ENCODE data around the gene NKD2.

The NKD2 gene

DNA sequence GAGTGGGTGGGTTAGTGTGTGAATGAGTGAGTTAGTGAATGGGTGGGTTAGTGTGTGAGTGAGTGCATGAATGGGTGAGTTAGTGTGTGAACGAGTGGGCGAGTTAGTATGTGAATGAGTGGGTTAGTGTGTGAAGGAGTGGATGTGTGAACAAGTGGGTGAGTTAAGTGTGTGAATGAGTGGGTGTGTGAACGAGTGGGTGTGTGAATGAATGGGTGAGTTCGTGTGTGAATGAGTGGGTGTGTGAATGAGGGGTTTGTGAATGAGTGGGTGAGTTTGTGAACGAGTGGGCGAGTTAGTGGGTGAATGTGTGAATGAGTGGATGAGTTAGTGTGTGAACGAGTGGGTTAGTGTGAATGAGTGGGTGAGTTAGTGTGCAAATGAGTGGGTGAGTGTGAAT, 34.0 kb downstream of the NKD2 start:
- no peaks in the 10 kb centered on the region for H3K36me3 Mint-ChIP-seq
- H3K4me1 Mint-ChIP-seq (ENCODE audit: low read depth) = peaks cover 37% of the 10 kb centered on the region
- H3K27ac Mint-ChIP-seq = peak overlapping the region; percentile 76

DNA sequence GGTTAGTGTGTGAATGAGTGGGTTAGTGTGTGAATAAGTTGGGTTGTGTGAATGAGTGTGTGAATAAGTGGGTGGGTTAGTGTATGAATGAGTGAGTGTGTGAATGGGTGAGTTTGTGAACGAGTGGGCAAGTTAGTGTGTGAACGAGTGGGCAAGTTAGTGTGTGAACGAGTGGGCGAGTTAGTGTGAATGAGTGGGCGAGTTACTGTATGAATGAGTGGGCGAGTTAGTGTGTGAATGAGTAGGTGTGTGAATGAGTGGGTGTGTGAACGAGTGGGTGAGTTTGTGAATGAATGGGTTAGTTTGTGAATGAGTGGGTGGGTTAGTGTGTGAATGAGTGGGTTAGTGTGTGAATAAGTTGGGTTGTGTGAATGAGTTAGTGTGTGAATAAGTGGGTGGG, 34.7 kb downstream of the NKD2 start:
- Mint-ChIP-seq H3K27me3 (no peaks in the 10 kb centered on the region), H3K36me3 (peaks cover 2% of the 10 kb centered on the region), H3K27ac (no peak overlapping the region), H3K4me3 (no peak overlapping the region), H3K9me3 (ENCODE audit: low read depth) (peaks cover 36% of the 10 kb centered on the region), H3K4me1 (ENCODE audit: low read depth) (peaks cover 37% of the 10 kb centered on the region)

More for the DNA sequence above, 34.0 kb downstream of the NKD2 start:
- Mint-ChIP-seq H3K4me3 (no peak overlapping the region), H3K9me3 (ENCODE audit: low read depth) (peaks cover 36% of the 10 kb centered on the region), H3K27me3 (no peaks in the 10 kb centered on the region)

DNA sequence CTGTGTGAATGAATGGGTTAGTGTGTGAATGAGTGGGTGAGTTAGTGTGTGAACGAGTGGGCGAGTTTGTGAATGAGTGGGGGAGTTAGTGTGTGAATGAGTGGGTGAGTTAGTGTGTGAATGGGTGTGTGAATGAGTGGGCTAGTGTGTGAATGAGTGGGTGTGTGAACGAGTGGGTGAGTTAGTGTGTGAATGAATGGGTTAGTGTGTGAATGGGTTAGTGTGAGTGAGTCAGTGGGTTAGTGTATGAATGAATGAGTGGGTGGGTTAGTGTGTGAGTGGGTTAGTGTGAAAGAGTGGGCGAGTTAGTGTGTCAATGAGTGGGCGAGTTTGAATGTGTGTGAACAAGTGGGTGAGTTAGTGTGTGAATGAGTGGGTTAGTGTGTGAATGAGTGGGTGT, 35.5 kb downstream of the NKD2 start:
- Mint-ChIP-seq H3K27me3 (no peaks in the 10 kb centered on the region), H3K27ac (no peak overlapping the region), H3K9me3 (ENCODE audit: low read depth) (peaks cover 36% of the 10 kb centered on the region), H3K4me1 (ENCODE audit: low read depth) (peaks cover 37% of the 10 kb centered on the region), H3K36me3 (peaks cover 2% of the 10 kb centered on the region), H3K4me3 (no peak overlapping the region)

DNA sequence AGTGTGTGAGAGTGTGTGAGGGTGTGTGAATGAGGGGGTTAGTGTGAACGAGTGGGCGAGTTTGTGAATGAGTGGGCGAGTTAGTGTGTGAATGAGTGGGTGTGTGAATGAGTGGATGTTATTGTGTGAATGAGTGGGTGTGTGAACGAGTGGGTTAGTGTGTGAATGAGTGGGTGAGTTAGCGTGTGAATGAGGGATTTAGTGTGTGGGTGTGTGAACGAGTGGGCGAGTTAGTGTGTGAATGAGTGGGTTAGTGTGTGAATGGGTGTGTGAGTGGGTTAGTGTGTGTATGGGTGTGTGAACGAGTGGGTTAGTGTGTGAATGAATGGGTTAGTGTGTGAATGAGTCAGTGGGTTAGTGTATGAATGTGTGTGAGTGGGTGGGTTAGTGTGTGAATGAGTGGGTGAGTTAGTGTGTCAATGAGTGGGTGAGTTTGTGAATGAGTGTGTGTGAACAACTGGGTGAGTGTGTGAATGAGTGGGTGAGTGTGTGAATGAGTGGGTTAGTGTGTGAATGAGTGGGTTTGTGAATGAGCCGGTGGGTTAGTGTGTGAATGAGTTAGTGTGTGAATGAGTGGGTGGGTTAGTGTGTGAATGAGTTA, 37.5 kb downstream of the NKD2 start:
- H3K4me3 Mint-ChIP-seq = no peak overlapping the region
- peaks cover 36% of the 10 kb centered on the region for H3K9me3 Mint-ChIP-seq (ENCODE audit: low read depth)
- peaks cover 2% of the 10 kb centered on the region for H3K36me3 Mint-ChIP-seq

DNA sequence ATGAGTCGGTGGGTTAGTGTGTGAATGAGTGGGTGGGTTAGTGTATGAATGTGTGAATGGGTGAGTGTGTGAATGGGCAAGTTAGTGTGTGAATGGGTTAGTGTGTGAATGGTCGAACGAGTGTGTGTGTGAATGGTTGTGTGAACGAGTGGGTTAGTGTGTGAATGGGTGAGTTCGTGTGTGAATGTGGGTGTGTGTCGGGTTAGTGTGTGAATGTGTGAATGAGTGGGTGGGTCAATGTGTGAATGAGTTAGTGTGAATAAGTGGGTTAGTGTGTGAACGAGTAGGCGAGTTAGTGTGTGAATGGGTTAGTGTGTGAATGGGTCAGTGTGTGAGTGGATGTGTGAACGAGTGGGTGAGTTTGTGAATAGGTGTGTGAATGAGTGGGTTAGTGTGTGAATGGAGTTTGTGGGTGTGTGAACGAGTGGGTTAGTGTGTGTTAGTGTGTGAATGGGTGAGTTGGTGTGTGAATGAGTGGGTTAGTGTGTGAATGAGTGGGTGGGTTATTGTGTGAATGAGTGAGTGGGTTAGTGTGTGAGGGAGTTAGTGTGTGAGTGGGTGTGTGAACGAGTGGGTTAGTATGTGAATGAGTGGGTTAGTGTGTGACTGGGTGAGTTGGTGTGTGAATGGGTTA, 38.8 kb downstream of the NKD2 start:
- Mint-ChIP-seq H3K27me3 (no peaks in the 10 kb centered on the region), H3K9me3 (ENCODE audit: low read depth) (peaks cover 24% of the 10 kb centered on the region), H3K4me3 (no peak overlapping the region), H3K4me1 (ENCODE audit: low read depth) (peaks cover 28% of the 10 kb centered on the region), H3K36me3 (peaks cover 2% of the 10 kb centered on the region), H3K27ac (no peak overlapping the region)

More for the DNA sequence above, 37.5 kb downstream of the NKD2 start:
- no peaks in the 10 kb centered on the region for H3K27me3 Mint-ChIP-seq
- peaks cover 37% of the 10 kb centered on the region for H3K4me1 Mint-ChIP-seq (ENCODE audit: low read depth)
- H3K27ac Mint-ChIP-seq = peak overlapping the region; percentile 50

DNA sequence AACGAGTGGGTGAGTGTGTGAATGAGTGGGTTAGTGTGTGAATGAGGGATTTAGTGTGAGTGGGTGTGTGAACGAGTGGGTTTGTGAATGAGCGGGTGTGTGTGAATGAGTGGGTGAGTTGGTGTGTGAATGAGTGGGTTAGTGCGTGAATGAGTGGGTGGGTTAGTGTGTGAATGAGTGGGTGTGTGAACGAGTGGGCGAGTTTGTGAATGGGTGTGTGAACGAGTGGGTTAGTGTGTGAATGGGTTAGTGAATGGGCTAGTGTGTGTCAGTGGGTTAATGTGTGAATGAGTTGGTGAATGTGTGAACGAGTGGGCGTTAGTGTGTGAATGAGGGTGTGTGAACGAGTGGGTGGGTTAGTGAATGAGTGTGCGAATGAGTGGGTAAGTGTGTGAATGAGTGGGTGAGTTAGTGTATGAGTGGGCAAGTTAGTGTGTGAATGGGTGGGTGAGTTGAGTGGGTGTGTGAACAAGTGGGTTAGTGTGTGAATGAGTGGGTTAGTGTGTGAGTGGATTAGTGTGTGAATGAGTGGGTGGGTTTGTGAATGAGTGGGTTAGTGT, 39.6 kb downstream of the NKD2 start:
- Mint-ChIP-seq H3K9me3 (ENCODE audit: low read depth) (peaks cover 16% of the 10 kb centered on the region), H3K4me3 (no peak overlapping the region), H3K27me3 (no peaks in the 10 kb centered on the region), H3K36me3 (peaks cover 2% of the 10 kb centered on the region), H3K4me1 (ENCODE audit: low read depth) (peaks cover 25% of the 10 kb centered on the region), H3K27ac (peak overlapping the region; percentile 34)

DNA sequence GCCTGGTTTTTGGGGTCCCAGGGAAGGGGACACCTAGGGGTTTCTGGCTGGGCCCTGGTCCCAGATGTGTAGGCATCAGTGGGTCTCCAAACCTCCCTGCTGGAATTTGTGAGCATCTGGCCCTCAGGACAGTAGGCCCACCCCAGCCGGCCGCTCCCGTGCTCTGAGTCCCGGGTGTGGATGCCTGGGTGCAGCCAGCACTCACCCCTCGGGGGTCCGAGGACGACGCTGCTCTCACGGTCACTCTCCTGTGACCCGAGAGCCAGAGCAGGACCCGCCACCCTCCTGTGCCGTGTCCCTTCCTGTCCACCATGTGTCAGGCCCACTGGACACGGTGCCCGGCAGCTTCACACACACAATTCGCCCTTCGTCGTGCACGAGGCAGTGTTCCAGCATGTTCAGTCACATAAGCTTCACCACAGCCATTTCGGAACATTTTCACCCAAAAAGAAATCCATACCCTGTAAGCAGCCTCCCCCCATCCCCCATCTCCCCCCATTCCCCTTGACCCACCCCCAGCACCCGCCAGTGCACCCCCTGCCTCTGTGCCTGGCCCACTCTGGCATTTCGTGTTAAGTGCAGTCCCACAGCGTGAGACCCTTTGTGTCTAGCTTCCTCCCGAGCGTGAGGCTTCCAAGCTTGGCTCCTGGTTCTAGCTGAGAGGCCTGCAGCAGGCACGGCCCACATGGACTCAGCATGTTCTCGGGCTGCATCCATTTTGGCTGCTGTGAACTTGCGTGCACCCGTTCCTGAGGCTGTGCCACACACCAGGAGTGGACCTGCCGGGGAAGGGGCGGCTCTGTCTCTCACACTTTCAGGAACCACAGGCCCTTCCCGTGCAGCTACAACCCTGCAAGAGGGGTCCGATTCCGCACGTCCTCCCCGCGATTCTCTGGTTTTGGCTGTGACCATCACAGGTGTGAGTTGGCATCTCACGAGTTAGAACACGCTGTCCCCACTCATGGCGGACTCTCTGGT, 40.5 kb downstream of the NKD2 start:
- H3K27me3 Mint-ChIP-seq = no peaks in the 10 kb centered on the region
- H3K4me1 Mint-ChIP-seq (ENCODE audit: low read depth) = peaks cover 20% of the 10 kb centered on the region
- no peak overlapping the region for H3K27ac Mint-ChIP-seq
- H3K36me3 Mint-ChIP-seq = peaks cover 2% of the 10 kb centered on the region
- H3K4me3 Mint-ChIP-seq = no peak overlapping the region
- peaks cover 8% of the 10 kb centered on the region for H3K9me3 Mint-ChIP-seq (ENCODE audit: low read depth)

DNA sequence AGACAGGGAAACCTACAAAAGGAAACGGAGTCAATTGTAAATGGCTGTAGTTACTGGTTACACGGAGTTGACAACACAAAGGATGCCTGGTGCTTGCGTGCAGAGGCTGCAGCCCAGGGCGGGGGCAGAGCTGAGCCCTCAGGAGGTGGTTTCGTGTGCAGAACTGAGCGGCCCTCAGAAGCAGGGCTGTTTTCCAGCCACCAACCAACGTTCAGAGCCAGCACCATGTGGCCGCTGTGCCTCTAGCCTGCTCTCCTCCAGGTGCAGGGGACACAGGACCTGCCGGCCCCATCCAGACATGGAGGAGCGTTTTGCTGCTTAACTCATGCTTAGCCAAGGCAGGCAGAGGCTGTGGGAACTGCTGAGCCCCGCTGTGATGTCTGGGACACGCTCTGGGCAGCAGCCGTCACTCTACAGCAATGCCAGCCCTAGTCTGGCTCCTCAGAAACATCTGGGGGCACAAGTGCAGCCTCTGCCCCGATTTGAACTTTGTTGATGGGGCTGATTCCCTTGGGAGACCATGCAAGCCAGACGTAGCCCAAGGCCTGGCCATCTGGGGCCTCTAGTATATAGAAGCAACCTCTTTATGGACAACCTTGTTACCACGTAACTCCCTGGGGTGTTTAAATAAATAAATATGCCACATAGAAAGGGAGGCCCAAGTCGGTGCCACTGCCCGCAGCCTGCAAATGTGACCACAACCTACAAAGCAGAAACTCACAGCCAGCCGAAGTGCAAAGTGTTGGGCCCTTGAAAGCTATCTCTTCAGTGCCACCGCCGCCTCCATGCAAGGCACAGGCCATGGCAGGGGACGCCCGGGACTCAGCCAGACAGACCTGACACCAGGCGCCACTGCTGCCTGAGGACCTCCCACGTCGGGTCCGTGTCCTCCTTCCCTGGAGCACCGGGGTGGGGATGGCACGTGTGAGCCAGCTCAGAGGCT, 42.1 kb downstream of the NKD2 start:
- Mint-ChIP-seq H3K9me3 (ENCODE audit: low read depth) (peaks cover 8% of the 10 kb centered on the region), H3K4me3 (no peak overlapping the region), H3K4me1 (ENCODE audit: low read depth) (peaks cover 9% of the 10 kb centered on the region), H3K36me3 (peaks cover 2% of the 10 kb centered on the region), H3K27me3 (no peaks in the 10 kb centered on the region), H3K27ac (no peak overlapping the region)

DNA sequence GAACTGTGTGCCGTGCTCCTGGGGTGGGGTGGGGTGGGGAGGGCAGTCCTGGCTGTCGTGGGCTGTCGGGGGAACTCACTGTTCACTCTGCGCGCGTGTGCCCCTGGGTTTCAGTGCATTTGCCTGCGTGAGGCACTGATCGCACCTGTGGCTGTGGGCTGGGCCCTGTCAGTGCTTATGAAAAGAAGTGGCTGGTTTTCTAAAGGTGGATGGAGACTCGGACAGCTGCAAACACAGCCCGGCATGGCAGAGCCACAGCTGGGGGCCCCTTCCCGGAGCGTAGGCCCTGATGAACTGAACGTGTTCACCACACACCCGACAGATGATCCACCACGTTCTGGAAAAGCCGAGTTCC, 42.7 kb downstream of the NKD2 start:
- H3K27ac Mint-ChIP-seq = no peak overlapping the region
- no peak overlapping the region for H3K4me3 Mint-ChIP-seq
- peaks cover 5% of the 10 kb centered on the region for H3K9me3 Mint-ChIP-seq (ENCODE audit: low read depth)
- peaks cover 2% of the 10 kb centered on the region for H3K36me3 Mint-ChIP-seq
- no peaks in the 10 kb centered on the region for H3K27me3 Mint-ChIP-seq
- peaks cover 5% of the 10 kb centered on the region for H3K4me1 Mint-ChIP-seq (ENCODE audit: low read depth)

DNA sequence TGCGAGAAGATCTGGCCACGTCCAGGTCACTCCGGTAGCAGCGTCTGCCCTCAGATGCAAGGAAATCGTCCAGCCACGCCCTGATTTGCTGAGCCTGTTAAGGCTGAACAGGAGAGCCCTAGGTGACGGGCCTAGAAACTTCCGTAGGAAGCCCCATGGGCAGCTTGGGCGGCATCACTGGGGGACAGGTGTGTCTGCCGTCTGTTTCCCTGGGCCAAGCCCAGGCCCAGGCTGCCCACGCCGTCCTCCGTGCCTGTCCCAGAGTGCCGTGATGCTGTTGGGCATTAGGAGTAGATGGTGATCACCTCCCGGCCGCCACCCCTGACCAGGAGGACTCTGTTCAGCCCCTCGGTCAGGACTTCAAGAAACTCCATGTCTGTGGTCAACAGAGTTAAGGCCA, 43.5 kb downstream of the NKD2 start:
- H3K4me1 Mint-ChIP-seq (ENCODE audit: low read depth) = peaks cover 1% of the 10 kb centered on the region
- H3K9me3 Mint-ChIP-seq (ENCODE audit: low read depth) = no peaks in the 10 kb centered on the region
- no peaks in the 10 kb centered on the region for H3K27me3 Mint-ChIP-seq
- peaks cover 2% of the 10 kb centered on the region for H3K36me3 Mint-ChIP-seq
- H3K4me3 Mint-ChIP-seq = no peak overlapping the region
- H3K27ac Mint-ChIP-seq = no peak overlapping the region

DNA sequence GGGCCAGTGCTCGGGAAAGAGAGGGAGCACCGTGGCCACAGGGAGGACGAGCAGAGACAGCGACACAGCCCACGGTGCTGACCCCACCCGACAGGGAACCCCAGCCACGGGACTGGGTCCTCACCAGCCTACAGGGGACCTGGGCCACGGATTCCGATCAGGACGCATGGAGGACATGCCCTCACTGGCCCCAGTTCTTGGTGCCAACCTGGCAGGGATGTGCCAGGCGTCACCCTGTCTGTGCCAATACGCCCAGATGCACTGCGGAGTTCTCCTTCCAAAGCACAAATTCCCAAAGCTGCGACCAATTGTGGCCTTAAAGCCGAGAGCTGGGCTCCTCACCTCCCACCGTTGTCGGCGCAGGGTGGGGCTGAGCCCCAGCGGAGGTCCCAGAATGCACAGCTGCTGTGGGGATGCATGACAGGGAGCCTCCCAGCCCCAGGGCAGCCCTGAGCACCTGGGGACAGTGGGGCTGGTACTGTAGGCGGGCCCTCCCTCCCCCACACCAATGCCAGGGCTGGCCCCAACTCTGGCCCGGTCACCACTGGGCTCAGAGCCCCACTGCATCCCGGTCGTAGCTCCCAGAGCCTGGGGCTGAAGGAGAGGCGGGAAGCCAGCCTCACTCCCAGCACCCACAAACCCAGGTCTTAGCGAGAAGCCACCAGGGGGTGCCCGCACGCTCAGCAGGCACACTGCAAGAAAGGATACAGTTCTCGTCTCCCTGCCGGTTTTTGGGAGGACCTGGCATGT, 44.2 kb downstream of the NKD2 start:
- Mint-ChIP-seq H3K4me1 (ENCODE audit: low read depth) (no peaks in the 10 kb centered on the region), H3K9me3 (ENCODE audit: low read depth) (no peaks in the 10 kb centered on the region), H3K36me3 (peaks cover under 1% of the 10 kb centered on the region), H3K27ac (no peak overlapping the region), H3K27me3 (no peaks in the 10 kb centered on the region), H3K4me3 (no peak overlapping the region)

DNA sequence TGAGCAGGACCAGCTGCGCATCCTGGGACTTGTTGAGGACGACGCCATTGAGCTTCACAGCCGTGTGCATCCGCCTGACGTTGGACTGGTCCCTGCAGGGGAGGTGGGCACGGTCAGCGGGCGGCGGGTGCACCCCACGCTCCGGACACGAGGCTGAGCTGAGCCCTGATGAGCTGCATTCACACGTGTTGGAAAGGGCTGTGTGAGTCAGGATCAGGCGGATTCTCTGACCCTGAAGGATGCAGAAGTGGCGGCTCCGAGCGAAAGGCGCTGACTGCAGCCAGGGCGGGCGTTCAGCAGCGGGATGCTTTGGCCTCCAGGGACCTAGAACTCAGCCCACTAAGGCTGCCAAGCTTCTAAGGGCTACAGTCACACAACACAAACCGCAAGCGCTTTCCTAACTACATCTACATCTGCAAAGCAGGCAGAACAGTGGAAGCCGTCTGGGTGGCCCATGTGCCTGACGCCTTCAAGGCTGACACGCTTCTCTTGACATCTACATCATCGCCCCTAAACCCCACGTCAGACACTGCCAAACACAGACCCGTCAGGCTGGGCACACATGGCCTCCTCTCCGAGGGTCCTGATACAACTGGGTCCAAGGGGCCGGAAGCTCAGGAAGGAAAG, 44.9 kb downstream of the NKD2 start:
- H3K4me3 Mint-ChIP-seq = no peak overlapping the region
- no peaks in the 10 kb centered on the region for H3K36me3 Mint-ChIP-seq
- H3K4me1 Mint-ChIP-seq (ENCODE audit: low read depth) = no peaks in the 10 kb centered on the region
- no peaks in the 10 kb centered on the region for H3K27me3 Mint-ChIP-seq
- H3K9me3 Mint-ChIP-seq (ENCODE audit: low read depth) = no peaks in the 10 kb centered on the region
- H3K27ac Mint-ChIP-seq = no peak overlapping the region

DNA sequence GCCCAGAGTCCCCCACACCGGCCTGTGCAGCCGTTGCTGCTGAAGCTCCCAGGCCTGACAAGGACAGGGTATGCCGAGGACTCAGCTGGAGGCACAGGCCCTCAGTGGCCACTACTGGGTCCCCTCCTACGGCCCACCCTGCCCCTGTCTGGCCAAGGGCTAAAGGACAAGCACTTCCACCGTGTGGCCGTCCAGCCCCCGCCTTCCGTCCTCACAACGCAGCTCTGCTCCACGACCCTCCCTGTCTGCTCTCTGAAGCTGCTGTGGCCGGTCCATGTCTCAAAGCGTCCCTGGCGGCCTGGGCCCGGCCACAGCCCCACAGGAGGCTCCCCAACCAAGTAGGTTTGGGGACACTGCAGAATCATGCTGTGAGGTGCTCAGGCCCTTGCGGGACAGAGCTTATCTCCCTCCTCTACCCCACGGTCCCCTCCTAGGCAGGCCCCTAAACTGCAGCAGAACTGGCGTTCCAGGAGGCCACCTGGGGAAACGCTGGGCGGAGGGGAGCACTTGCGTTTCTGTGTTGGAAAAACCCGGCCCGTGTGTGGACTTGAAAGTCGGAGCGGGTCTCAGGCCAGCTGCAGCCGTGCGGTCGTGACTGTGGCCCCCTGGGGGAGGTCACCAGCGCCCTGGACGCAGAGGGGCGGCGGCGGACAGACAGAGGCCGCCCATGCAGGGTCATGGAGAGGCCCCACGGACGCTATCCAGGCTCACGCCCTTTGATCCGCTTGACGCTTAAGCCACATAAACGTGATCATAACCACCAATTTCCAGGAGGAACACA, 45.6 kb downstream of the NKD2 start:
- Mint-ChIP-seq H3K36me3 (no peaks in the 10 kb centered on the region), H3K27ac (no peak overlapping the region), H3K4me3 (no peak overlapping the region), H3K9me3 (ENCODE audit: low read depth) (no peaks in the 10 kb centered on the region), H3K27me3 (no peaks in the 10 kb centered on the region), H3K4me1 (ENCODE audit: low read depth) (no peaks in the 10 kb centered on the region)

Data from activated naive CD8-positive, alpha-beta T cell (primary cell).